GM12872 (cell line): ENCODE data around the gene MEI1.
A peak's percentile ranks its signal among the peaks of the same experiment; 100 is the strongest.

Experiments
- TF ChIP-seq, protein P1 (sequence below): IDR thresholded peaks from 3 replicates; pipeline ENCODE4 v1.5.1; 2011; ENCODE audit warnings: low read depth, mild to moderate bottlenecking, low read length, moderate library complexity; ENCODE audit not compliant: insufficient read depth

Gene MEI1

DNA sequence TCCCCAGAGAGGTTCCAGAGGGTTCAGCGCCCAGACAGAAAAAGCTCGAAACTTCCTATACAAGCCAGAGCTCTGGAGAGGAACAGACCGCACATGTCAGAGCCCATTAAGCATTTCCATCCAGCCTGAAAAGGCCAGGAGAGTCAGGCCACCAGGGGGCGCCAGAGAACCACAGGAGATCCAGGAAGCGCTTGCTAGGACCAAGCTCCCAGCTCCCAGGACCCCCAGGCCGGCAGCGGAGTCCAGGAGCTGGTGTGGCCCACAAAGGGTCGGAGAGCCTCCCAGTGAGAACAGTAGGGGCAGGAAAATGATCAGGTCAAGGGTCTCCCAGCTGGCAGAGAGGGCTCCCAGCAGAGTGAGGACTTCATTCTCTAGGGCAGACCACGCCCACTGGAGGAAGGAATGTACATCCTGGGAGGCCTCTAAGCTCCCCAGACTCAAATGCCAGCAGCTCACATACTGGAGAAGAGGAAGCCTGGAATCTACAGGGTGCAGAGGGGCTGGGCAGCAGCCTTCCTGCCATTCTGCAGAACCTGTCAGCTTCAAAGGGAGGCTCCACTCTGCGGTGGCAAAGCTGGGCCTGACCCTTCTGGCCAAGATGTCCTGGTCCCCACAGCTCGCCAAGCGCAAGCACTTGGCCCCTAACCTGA, 2.1 kb upstream of the MEI1 start:
- TF ChIP-seq, protein P1, sequence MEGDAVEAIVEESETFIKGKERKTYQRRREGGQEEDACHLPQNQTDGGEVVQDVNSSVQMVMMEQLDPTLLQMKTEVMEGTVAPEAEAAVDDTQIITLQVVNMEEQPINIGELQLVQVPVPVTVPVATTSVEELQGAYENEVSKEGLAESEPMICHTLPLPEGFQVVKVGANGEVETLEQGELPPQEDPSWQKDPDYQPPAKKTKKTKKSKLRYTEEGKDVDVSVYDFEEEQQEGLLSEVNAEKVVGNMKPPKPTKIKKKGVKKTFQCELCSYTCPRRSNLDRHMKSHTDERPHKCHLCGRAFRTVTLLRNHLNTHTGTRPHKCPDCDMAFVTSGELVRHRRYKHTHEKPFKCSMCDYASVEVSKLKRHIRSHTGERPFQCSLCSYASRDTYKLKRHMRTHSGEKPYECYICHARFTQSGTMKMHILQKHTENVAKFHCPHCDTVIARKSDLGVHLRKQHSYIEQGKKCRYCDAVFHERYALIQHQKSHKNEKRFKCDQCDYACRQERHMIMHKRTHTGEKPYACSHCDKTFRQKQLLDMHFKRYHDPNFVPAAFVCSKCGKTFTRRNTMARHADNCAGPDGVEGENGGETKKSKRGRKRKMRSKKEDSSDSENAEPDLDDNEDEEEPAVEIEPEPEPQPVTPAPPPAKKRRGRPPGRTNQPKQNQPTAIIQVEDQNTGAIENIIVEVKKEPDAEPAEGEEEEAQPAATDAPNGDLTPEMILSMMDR, result peak; percentile 96

DNA sequence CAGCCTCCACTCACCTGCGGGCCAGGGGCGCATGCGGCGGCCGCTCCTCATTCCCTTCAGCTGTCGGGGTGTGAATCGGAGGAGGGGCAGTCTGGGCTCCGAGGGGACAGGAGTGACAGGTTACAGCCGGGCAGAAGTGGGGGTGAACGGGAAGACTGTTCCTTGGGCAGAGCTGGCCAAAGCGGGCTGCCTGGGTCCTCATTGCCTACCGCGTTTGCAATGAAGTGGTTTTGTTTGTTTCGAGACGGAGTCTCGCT, 733 bp downstream of the MEI1 start:
- TF ChIP-seq, protein P1, result no peak

DNA sequence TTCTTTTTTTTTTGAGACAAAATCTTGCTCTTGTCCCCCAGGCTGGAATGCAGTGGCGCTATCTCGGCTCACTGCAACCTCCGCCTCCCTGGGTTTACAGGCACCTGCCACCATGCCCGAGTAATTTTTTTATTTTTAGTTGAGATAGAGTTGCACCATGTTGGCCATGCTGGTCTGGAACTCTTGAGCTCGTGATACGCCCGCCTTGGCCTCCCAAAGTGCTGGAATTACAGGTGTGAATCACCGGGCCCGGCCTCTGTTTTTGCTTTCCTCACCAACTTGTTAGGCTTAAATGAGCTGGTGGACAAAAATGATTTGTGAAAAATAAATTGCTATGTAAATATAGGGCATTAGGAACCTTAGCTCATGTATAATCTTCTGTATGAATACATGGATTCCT, 3.5 kb downstream of the MEI1 start:
- TF ChIP-seq, protein P1, result no peak

DNA sequence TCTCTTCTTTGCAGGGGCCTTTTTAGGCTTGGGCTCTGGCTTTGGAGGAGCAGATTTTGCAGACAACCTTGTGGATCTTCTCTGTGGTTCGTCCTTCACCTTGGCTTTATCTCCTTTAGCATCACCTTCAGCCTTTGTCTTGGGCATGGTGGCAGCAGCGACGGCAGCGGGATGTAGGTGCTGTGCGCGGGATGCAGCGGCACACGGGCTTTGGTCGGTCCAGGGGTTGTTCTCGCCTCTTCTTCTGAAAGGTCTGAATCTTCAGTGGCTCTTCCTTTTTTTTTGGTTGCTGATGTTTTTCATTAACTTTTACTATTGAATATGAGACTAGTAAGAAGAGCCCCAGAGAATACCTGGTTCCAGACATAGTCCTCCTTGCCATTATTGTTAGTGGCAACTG, 10.0 kb downstream of the MEI1 start:
- TF ChIP-seq, protein P1, result no peak

DNA sequence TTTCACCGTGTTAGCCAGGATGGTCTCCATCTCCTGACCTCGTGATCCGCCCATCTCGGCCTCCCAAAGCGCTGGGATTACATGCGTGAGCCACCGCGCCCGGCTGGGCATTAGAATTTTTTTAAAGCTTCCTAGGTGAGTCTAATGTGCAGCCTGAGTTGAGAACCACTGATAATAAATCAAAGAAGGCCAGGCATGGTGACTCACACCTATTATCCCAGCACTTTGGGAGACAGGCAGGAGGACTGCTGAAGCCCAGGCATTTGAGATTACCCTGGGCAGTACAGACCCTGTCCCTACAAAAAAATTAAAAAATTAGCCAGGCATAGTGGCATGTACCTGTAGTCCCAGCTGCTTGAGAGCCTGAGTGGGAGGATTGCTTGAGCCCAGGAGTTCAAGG, 13.7 kb downstream of the MEI1 start:
- TF ChIP-seq, protein P1, result no peak

DNA sequence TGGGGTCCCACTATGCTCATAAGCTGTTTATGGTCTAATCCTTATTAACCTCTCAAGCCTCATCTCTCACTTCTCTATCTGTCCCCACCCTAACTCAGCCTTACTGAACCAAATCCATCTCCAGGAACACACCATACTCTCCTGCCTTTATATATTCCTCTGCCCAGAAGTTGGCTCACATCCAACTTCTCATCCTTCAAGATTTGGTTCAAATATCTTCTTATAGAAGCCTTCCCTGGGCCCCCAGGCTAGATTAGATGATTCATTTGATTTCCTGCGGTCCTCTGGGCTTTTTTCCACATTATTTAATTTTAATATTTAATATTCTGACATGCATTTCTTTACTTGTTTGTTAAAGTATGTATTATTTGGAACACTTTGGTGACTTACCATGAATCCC, 23.2 kb downstream of the MEI1 start:
- TF ChIP-seq, protein P1, result no peak

DNA sequence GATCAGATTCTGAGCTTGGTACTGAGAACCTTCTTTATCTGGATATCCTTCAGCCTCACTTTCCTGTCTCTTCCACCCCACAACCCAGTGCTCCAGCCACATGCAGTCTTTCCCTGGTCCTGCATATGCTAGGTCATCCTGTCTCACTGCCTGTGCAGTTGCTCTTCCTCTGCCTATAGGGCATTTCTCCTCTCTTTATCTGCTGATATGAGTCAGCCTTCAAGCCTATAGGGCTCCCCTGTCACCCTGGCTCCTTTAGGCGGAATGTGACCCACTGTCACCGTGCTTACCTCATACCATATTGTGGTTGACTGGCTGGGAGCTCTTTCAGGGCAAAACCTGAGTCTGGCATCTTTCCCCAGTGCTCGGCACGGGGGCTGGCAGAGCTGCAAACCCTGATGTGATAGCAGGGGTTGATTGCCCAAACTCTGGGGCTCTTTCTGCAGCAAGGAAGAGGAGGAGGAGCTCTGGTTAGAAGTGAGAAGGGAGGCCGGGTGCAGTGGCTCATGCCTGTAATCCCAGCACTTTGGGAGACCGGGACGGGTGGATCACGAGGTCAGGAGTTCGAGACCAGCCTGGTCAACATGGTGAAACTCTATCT, 26.3 kb downstream of the MEI1 start:
- TF ChIP-seq, protein P1, result no peak
